ENCODE measurements around the gene RAE1.
A peak's percentile ranks its signal among the peaks of the same experiment; 100 is the strongest.

The RAE1 gene

GRCh38 chr20:57351042-57351783, at the start of gene RAE1:
Gene RAE1 (plus strand): TSS chr20:57351255. CDS start chr20:57354039, 2,784 bp downstream.
- DNase-seq: peak; percentile 60 to 84

DNA sequence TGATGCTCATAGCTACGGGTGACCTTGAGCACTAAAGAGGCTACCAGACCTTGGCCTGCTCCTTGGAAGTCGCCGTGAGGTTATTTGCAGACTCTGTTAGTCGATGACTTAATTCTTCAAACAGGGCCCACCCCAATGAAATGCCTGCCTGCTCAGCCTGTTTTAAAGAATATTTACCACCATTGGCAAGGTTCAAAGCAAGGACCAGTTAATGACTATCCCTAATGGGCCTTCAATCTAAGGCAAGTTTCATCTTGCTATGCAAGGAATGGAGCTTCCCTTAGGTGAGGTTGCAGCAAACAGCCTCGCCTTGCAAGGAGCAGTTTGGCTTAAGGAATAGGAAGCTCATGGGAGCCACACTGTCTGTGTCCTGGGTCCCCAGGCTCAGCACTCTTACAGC, 44.3 kb upstream of the RAE1 start:
- DNase-seq: no peak

GRCh38 chr20:57308451-57309271, 42.4 kb upstream of the RAE1 start:
- DNase-seq: no peak

- no peak for DNase-seq
Observed at GRCh38 chr20:57309544-57310115, 41.4 kb upstream of the RAE1 start.

GRCh38 chr20:57310821-57311514, 40.1 kb upstream of the RAE1 start:
- DNase-seq: no peak

DNA sequence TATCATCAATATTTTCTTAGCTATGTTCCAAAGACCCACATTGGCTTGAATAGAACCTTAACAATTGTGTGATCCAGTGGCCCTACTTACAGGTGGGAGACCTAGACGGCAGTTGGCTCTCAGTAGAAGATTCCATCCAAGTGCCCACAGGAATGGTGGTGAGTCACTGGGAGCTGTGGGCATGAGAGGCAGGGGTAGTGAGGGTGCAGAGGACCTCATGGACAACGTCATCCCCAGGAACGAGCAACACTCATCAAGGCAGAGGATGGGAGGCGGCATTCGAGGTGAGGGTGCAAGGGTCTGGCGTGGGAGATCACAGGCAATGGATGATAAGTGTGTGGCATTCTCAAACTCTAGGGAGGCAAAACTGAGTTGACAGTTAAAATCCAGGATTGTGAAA, 38.9 kb upstream of the RAE1 start:
- DNase-seq: no peak

- DNase-seq: no peak
Observed at GRCh38 chr20:57313230-57313629, 37.8 kb upstream of the RAE1 start.

GRCh38 chr20:57313951-57314350, 37.1 kb upstream of the RAE1 start:
- DNase-seq: no peak

GRCh38 chr20:57315083-57315975, 35.7 kb upstream of the RAE1 start:
- no peak for DNase-seq

DNA sequence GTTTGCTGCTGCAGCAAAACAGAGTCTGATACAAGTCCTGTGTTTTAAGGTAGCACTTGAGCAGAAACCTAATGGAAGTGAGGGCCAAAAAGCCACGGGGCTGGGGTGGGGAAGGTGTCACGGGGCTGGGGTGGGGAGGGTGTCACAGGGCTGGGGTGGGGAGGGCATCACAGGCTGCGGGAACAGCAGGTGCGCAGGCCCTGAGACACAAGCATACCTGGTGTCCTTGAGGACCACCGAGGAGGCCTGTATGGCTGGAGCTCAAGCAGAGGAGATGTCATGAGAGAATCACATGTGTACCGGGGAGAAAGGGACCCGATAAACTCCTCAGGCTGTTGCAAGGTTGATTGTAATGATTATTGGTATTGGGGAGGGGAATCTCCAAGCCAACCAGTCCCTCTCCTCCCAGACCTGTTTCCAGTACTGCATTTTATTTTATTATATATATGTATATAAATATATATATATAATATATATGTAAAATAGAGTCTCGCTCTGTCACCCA, 35.0 kb upstream of the RAE1 start:
- no peak for DNase-seq

DNA sequence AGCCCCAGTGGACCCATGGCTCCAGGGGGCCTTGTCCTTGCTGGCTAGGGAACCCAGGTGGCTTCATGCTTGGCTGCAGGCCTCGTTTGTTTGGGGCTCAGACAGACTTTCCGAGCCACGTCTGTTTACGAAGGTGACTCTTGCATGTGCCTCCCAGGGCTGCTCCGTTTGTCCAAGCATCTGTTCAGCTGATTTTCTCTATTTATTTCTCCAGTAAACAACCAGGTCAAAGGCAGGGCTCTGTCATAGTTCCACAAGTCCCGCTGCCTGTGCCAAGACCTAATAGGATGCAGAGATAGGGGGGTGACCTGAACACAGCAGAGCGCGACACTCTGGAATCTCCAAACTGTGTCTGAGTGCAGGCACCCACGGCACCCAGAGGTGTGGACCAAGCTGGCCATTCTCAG, 34.3 kb upstream of the RAE1 start:
- no peak for DNase-seq

GRCh38 chr20:57317316-57317788, 33.7 kb upstream of the RAE1 start:
- no peak for DNase-seq

GRCh38 chr20:57317789-57318371, 33.2 kb upstream of the RAE1 start:
- DNase-seq: no peak

GRCh38 chr20:57319584-57319983, 31.5 kb upstream of the RAE1 start:
- DNase-seq: no peak

GRCh38 chr20:57320358-57320757, 30.7 kb upstream of the RAE1 start:
- no peak for DNase-seq

DNA sequence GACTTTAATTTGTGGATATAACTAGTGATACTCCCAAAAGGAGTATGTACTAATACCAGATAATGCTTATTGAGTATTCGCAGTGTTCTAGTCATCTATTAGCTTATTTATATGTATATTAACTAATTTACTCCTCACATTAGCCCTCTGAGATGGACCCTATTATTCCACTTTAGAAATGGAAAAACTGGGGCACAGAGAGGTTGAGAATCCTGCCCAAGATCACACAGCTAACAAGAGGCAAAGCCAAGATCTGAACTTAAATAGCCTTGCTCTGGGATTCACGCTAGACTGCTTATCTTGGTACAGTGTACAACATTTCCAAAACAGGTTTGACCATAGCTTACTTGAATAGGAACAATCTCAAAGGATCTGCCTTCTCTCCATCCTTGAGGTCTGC, 29.9 kb upstream of the RAE1 start:
- no peak for DNase-seq

DNA sequence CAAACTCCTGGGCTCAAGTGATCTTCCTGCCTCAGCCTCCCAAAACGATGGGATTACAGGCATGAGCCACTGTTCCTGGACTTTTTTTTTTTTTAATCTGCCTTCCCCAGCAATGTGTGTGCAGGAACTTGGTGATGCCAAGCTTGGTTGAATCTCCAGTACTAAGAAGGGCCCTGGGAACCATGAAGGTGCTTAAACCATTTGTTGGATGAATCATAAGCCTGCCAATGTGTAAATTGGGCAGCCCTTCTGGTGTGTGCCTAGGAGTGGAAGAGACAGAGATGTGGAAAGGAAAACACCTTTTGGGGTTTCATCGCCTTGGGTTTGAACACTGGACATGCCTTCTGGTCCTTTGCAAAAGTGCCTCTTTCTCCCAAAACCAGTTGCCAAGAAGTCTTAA, 28.6 kb upstream of the RAE1 start:
- no peak for DNase-seq

GRCh38 chr20:57323034-57323433, 28.0 kb upstream of the RAE1 start:
- no peak for DNase-seq

DNA sequence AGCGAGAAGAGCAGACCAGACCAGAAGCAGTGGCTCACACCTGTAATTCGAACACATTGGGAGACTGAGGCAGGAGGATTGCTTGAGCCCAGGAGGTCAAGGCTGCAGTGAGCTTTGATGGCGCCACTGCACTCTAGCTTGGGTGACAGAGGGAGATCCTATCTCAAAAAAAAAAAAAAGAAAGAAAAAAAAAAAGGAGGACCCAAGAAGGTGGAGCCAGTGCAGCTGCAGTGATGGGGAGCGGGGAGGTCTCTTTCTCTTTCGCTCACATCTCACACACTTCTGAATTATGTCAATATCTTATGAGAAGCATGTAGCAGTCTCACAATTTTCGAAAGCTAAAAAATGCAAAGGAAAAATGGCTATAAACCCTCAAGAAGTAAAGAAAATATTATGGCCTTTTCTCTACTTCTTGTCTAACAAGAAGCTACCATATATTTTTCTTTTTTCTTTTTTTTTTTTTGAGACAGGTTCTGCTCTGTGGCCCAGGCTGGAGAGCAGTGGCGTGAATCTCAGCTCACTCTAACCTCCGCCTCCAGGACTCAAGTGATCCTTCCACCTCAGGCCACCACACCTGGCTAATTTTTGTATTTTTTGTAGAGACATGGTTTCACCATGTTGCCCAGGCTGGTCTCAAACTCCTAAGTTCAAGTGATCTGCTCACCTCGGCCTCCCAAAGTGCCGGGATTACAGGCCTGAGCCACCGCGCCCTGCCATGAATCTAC, 25.3 kb upstream of the RAE1 start:
- DNase-seq: no peak

GRCh38 chr20:57326667-57327455, 24.2 kb upstream of the RAE1 start:
- DNase-seq: peak; percentile 7 to 74

Data from NCI-H187 (cell line).